Dendritic cell treated with granulocyte-macrophage colony-stimulating factor and Interleukin-4, amounts not matched to agents 40 ng/mL and 50 ng/mL, for 4 days (primary cell): ENCODE measurements around the gene RASA1.

Experiments used
- H3K27ac Mint-ChIP-seq: one replicate; pipeline ENCODE4 v1.8.0; 2022; ENCODE audit warnings: mild to moderate bottlenecking, mixed read lengths
- H3K27me3 Mint-ChIP-seq: one replicate; pipeline ENCODE4 v1.8.0; 2022; ENCODE audit warnings: mild to moderate bottlenecking, mixed read lengths
- H3K36me3 Mint-ChIP-seq: one replicate; pipeline ENCODE4 v1.8.0; 2022; ENCODE audit warnings: low read depth, mixed read lengths
- H3K4me1 Mint-ChIP-seq: one replicate; pipeline ENCODE4 v1.8.0; 2022; ENCODE audit warnings: low read depth, mixed read lengths
- H3K4me3 Mint-ChIP-seq: one replicate; pipeline ENCODE4 v1.8.0; 2022; ENCODE audit warnings: mild to moderate bottlenecking, moderate library complexity, mixed read lengths
- H3K9me3 Mint-ChIP-seq: one replicate; pipeline ENCODE4 v1.8.0; 2022; ENCODE audit warnings: mixed read lengths
- intact Hi-C: fragments of 100-400 bp; cut with micrococcal nuclease; formaldehyde crosslinking; loops from one replicate; pipeline ENCODE4 v1.15.0; 2022

Gene RASA1

GRCh38 chr5:87354496-87354895 lies 86.8 kb downstream of the RASA1 start:
- intact Hi-C loops: no loop called here
- Mint-ChIP-seq H3K9me3 (no peaks in the 10 kb centered on the region), H3K27me3 (no peaks in the 10 kb centered on the region), H3K27ac (no peak overlapping the region), H3K4me3 (no peak overlapping the region), H3K4me1 (peaks cover 6% of the 10 kb centered on the region), H3K36me3 (peaks cover 70% of the 10 kb centered on the region)

- peaks cover 6% of the 10 kb centered on the region for H3K4me1 Mint-ChIP-seq
- peaks cover 68% of the 10 kb centered on the region for H3K36me3 Mint-ChIP-seq
- intact Hi-C loops: no loop called here
- H3K27ac Mint-ChIP-seq: no peak overlapping the region
- no peak overlapping the region for H3K4me3 Mint-ChIP-seq
- no peaks in the 10 kb centered on the region for H3K9me3 Mint-ChIP-seq
- no peaks in the 10 kb centered on the region for H3K27me3 Mint-ChIP-seq
These were observed 91.4 kb downstream of the RASA1 start for GRCh38 chr5:87359106-87359505.

- no peak overlapping the region for H3K27ac Mint-ChIP-seq
- H3K4me1 Mint-ChIP-seq: no peaks in the 10 kb centered on the region
- H3K27me3 Mint-ChIP-seq: no peaks in the 10 kb centered on the region
- H3K36me3 Mint-ChIP-seq: peaks cover 69% of the 10 kb centered on the region
- intact Hi-C loops: no loop called here
- H3K4me3 Mint-ChIP-seq: no peak overlapping the region
- no peaks in the 10 kb centered on the region for H3K9me3 Mint-ChIP-seq
These were observed 92.4 kb downstream of the RASA1 start for GRCh38 chr5:87360132-87360531.

- intact Hi-C loops: no loop called here
- Mint-ChIP-seq H3K36me3 (peaks cover 65% of the 10 kb centered on the region), H3K27me3 (no peaks in the 10 kb centered on the region), H3K9me3 (no peaks in the 10 kb centered on the region), H3K27ac (no peak overlapping the region), H3K4me3 (no peak overlapping the region), H3K4me1 (no peaks in the 10 kb centered on the region)
These were observed 93.4 kb downstream of the RASA1 start for GRCh38 chr5:87361031-87361445.

DNA sequence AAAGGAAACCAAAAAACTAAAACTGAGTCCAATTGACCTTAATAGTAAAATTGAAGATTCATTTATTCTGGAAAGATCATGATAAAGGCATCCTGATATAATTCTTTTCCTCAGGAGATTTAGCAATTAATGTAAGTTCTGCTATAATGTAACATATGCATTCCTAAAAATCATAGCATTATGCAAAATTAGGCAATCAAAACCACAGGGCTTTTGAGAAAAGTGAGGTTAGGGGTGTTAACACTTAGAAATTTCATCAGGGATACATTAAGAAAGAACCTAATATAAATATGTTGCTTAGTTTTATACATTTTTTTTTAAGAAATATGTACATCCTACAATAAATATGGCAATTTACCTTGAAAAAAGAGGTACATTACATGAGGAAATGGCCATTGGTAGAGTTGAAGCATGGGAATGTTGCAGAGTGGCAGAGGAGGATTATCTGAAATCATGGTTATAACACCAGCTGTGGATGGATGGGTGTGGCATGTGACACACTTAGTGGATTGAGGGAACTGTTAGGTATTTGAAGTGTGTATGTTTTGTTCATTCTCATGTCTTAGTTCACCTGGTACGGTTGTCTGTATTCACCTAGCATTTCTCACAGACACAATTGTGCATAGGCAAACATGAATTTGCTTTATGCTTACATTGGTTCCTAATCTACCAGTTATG lies 94.0 kb downstream of the RASA1 start:
- Mint-ChIP-seq H3K4me1 (no peaks in the 10 kb centered on the region), H3K4me3 (no peak overlapping the region), H3K9me3 (no peaks in the 10 kb centered on the region), H3K36me3 (peaks cover 66% of the 10 kb centered on the region), H3K27me3 (no peaks in the 10 kb centered on the region), H3K27ac (no peak overlapping the region)
- intact Hi-C loops: no loop called here

- Mint-ChIP-seq H3K9me3 (no peaks in the 10 kb centered on the region), H3K4me3 (no peak overlapping the region), H3K27ac (no peak overlapping the region), H3K4me1 (no peaks in the 10 kb centered on the region), H3K36me3 (peaks cover 63% of the 10 kb centered on the region), H3K27me3 (no peaks in the 10 kb centered on the region)
- intact Hi-C loops: no loop called here
These were observed 99.6 kb downstream of the RASA1 start for GRCh38 chr5:87367243-87367642.

DNA sequence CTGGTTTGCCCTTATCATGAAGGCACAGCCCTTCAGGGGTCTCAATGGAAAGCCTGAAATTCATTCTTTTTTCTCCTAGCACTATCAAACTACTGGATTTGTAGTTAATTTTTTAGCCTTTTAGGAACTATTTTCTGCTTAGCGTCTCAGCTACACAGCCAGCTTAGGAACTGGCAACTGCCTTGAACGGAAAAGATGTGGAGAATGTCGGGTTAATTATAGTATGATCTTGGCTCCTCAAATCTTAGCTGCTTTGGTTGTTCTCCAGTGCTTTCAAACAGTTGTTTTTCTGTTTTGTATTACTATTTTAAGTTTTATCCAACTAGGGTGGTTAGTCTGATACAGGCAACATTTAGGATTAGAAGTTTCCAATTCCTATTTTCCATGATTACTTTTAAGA lies 100.9 kb downstream of the RASA1 start:
- Mint-ChIP-seq H3K4me3 (no peak overlapping the region), H3K27me3 (no peaks in the 10 kb centered on the region), H3K4me1 (no peaks in the 10 kb centered on the region), H3K36me3 (peaks cover 69% of the 10 kb centered on the region), H3K27ac (no peak overlapping the region), H3K9me3 (no peaks in the 10 kb centered on the region)
- intact Hi-C loops: no loop called here

DNA sequence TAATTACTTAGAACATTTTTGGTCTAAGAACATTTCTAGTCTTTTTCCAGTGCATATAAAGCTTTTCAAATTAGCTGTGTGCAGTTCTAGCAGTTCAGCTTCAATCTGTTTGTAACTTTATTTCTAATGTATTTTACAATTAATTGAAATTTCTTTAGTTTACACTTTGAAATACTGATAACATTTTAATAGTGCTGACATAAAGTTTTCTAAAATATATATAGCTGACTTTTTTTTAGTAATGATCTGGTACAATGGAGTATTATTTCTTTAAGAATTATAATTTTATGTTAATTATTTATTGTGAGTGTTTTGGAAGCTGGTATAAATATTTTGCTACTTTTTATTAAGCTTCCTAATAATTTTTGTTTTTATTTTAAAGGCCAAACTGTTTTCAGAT lies 101.7 kb downstream of the RASA1 start:
- H3K36me3 Mint-ChIP-seq: peaks cover 68% of the 10 kb centered on the region
- intact Hi-C loops: no loop called here
- H3K4me1 Mint-ChIP-seq: no peaks in the 10 kb centered on the region
- H3K4me3 Mint-ChIP-seq: no peak overlapping the region
- no peak overlapping the region for H3K27ac Mint-ChIP-seq
- H3K27me3 Mint-ChIP-seq: no peaks in the 10 kb centered on the region
- no peaks in the 10 kb centered on the region for H3K9me3 Mint-ChIP-seq

DNA sequence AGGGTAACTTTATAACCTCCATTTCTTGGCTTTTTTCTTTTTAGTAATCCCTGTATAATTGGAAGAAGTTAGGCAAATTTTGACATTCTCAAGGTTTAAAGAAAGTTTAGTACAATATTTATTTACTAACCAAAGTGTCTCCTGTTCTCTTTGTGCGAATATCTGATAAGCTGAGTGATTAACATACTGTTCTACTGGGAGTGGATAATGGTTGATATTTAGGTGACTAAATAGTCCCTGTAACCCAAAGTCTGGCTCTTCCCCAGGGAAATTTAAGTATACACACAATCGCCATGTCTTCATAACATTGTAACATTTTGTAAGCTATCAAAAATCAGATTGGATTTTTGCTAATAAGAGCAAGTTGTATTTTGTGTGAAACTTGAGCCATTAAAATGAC lies 105.0 kb downstream of the RASA1 start:
- H3K27ac Mint-ChIP-seq: no peak overlapping the region
- H3K27me3 Mint-ChIP-seq: no peaks in the 10 kb centered on the region
- intact Hi-C loops: no loop called here

GRCh38 chr5:87382224-87382623 lies 114.5 kb downstream of the RASA1 start:
- no peak overlapping the region for H3K4me3 Mint-ChIP-seq
- H3K9me3 Mint-ChIP-seq: no peaks in the 10 kb centered on the region
- no peaks in the 10 kb centered on the region for H3K4me1 Mint-ChIP-seq
- H3K36me3 Mint-ChIP-seq: peaks cover 59% of the 10 kb centered on the region
- H3K27me3 Mint-ChIP-seq: no peaks in the 10 kb centered on the region
- no peak overlapping the region for H3K27ac Mint-ChIP-seq
- intact Hi-C loops: no loop called here

More for the DNA sequence above, 105.0 kb downstream of the RASA1 start:
- no peaks in the 10 kb centered on the region for H3K4me1 Mint-ChIP-seq
- H3K36me3 Mint-ChIP-seq: peaks cover 76% of the 10 kb centered on the region
- no peak overlapping the region for H3K4me3 Mint-ChIP-seq
- no peaks in the 10 kb centered on the region for H3K9me3 Mint-ChIP-seq

- H3K9me3 Mint-ChIP-seq: no peaks in the 10 kb centered on the region
- no peaks in the 10 kb centered on the region for H3K27me3 Mint-ChIP-seq
- peaks cover 62% of the 10 kb centered on the region for H3K36me3 Mint-ChIP-seq
- H3K4me3 Mint-ChIP-seq: no peak overlapping the region
- no peak overlapping the region for H3K27ac Mint-ChIP-seq
- intact Hi-C loops: no loop called here
- H3K4me1 Mint-ChIP-seq: no peaks in the 10 kb centered on the region
These were observed 115.5 kb downstream of the RASA1 start for GRCh38 chr5:87383216-87383615.

GRCh38 chr5:87385802-87386201 lies 118.1 kb downstream of the RASA1 start:
- H3K27me3 Mint-ChIP-seq: no peaks in the 10 kb centered on the region
- no peak overlapping the region for H3K4me3 Mint-ChIP-seq
- H3K4me1 Mint-ChIP-seq: no peaks in the 10 kb centered on the region
- H3K36me3 Mint-ChIP-seq: peaks cover 69% of the 10 kb centered on the region
- intact Hi-C loops: no loop called here
- no peak overlapping the region for H3K27ac Mint-ChIP-seq
- no peaks in the 10 kb centered on the region for H3K9me3 Mint-ChIP-seq

DNA sequence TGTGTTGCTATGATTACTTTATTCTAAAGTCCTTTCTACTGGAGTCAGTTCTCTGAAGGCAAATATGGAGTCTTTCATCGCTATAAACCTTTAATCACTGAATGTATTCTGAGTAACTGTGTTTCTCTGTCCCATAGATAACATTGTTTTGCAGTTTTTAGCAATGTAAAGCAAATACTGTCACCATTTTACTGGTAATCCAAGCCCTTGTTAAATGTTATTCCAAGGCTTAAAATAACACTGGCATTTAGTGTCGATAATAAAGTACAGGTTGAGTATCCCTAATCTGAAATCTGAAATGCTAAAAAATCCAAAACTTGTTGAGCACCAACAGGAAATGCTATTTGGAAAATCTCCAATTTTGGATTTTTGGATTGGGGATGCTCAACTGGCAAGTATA lies 120.4 kb downstream of the RASA1 start:
- intact Hi-C loops: no loop called here
- no peak overlapping the region for H3K27ac Mint-ChIP-seq
- H3K4me3 Mint-ChIP-seq: no peak overlapping the region
- H3K27me3 Mint-ChIP-seq: no peaks in the 10 kb centered on the region
- H3K9me3 Mint-ChIP-seq: no peaks in the 10 kb centered on the region
- H3K36me3 Mint-ChIP-seq: peaks cover 76% of the 10 kb centered on the region
- peaks cover 6% of the 10 kb centered on the region for H3K4me1 Mint-ChIP-seq

DNA sequence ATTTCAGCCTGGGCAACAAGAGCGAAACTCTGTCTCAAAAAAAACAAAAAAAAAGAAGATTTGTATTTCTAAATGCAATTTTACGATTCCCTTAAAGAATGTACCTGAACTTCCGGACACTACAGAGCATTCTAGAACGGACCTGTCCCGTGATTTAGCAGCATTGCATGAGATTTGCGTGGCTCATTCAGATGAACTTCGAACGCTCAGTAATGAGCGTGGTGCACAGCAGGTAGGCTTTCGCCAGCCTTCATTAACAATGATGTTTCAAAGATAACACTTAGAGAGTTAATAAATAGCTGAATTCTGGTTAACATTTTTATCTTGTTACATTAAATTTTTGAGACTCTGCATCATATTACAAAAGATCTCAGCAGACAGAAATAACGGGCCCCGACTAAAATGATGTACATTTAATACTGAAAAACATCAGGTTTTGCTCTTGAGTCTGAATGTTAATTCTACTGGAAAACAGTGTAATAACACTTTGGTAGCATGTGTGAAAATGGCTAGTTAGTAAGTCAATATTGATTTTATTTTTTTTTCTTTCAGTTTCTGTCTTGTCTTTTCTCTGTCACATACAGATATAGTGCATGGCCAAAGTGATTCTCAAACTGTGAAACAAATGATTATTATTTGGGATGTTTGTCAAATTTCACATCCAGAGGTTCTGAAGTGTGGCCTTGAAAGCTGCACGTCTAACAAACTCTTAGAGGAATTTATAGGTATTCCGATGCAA lies 121.8 kb downstream of the RASA1 start:
- no peak overlapping the region for H3K27ac Mint-ChIP-seq
- peaks cover 6% of the 10 kb centered on the region for H3K4me1 Mint-ChIP-seq
- no peak overlapping the region for H3K4me3 Mint-ChIP-seq
- H3K9me3 Mint-ChIP-seq: no peaks in the 10 kb centered on the region
- intact Hi-C loops: no loop called here
- H3K27me3 Mint-ChIP-seq: no peaks in the 10 kb centered on the region
- peaks cover 71% of the 10 kb centered on the region for H3K36me3 Mint-ChIP-seq

- intact Hi-C loops: no loop called here
- Mint-ChIP-seq H3K27me3 (no peaks in the 10 kb centered on the region), H3K4me1 (peaks cover 6% of the 10 kb centered on the region), H3K36me3 (peaks cover 77% of the 10 kb centered on the region), H3K4me3 (no peak overlapping the region), H3K27ac (no peak overlapping the region), H3K9me3 (no peaks in the 10 kb centered on the region)
These were observed 122.4 kb downstream of the RASA1 start for GRCh38 chr5:87390075-87390474.
